ENCODE measurements around the gene KIF16B.

KIF16B gene

GRCh38 chr20:16483024-16483423, 90.2 kb downstream of the KIF16B start:
- TF ChIP-seq PATZ1 (CRISPR knock-in tag; IDR thresholded peaks at IDR 0.05; ENCODE audit: borderline replicate concordance), result no peak
- no peak for TF ChIP-seq ZNF8 (CRISPR knock-in tag; IDR thresholded peaks at IDR 0.05)
- TF ChIP-seq OSR1 (CRISPR knock-in tag; IDR thresholded peaks at IDR 0.05), result no peak
- TF ChIP-seq ARNTL (CRISPR knock-in tag; IDR thresholded peaks at IDR 0.05; ENCODE audit: borderline replicate concordance, low read depth), result no peak
- TF ChIP-seq BACH2 (CRISPR knock-in tag; IDR thresholded peaks at IDR 0.05; ENCODE audit: borderline replicate concordance), result no peak
- no peak for TF ChIP-seq CSDC2 (CRISPR knock-in tag; IDR thresholded peaks at IDR 0.05)
- no peak for TF ChIP-seq ZNF70 (CRISPR knock-in tag; IDR thresholded peaks at IDR 0.05)
- TF ChIP-seq ZNF565 (CRISPR knock-in tag; conservative IDR thresholded peaks at IDR 0.05; ENCODE audit: low read depth), result no peak
- TF ChIP-seq ZC3H10 (CRISPR knock-in tag; IDR thresholded peaks at IDR 0.05), result no peak
- TF ChIP-seq RARB (CRISPR knock-in tag; IDR thresholded peaks at IDR 0.05), result no peak
- no peak for TF ChIP-seq SNAI2 (CRISPR knock-in tag; IDR thresholded peaks at IDR 0.05)
- TF ChIP-seq ISL1 (CRISPR knock-in tag; IDR thresholded peaks at IDR 0.05), result no peak
- no peak for TF ChIP-seq CREB5 (CRISPR knock-in tag; IDR thresholded peaks at IDR 0.05; ENCODE audit: low read depth)
- TF ChIP-seq POU6F1 (CRISPR knock-in tag; IDR thresholded peaks at IDR 0.05; ENCODE audit: borderline replicate concordance, low read depth), result no peak
- no peak for TF ChIP-seq ESRRG (CRISPR knock-in tag; IDR thresholded peaks at IDR 0.05)
- TF ChIP-seq TOX (CRISPR knock-in tag; IDR thresholded peaks at IDR 0.05; ENCODE audit: borderline replicate concordance), result no peak
- TF ChIP-seq TSHZ2 (CRISPR knock-in tag; IDR thresholded peaks at IDR 0.05), result no peak
- no peak for TF ChIP-seq GLIS3 (CRISPR knock-in tag; IDR thresholded peaks at IDR 0.05)
- TF ChIP-seq ZFP30 (CRISPR knock-in tag; IDR thresholded peaks at IDR 0.05), result no peak
- TF ChIP-seq PPARA (CRISPR knock-in tag; IDR thresholded peaks at IDR 0.05; ENCODE audit: borderline replicate concordance), result no peak

GRCh38 chr20:16481977-16482376, 91.3 kb downstream of the KIF16B start:
- no peak for TF ChIP-seq ISL1 (CRISPR knock-in tag; IDR thresholded peaks at IDR 0.05)
- no peak for TF ChIP-seq CSDC2 (CRISPR knock-in tag; IDR thresholded peaks at IDR 0.05)
- TF ChIP-seq GLIS3 (CRISPR knock-in tag; IDR thresholded peaks at IDR 0.05), result no peak
- no peak for TF ChIP-seq CREB5 (CRISPR knock-in tag; IDR thresholded peaks at IDR 0.05; ENCODE audit: low read depth)
- TF ChIP-seq POU6F1 (CRISPR knock-in tag; IDR thresholded peaks at IDR 0.05; ENCODE audit: borderline replicate concordance, low read depth), result no peak
- TF ChIP-seq ARNTL (CRISPR knock-in tag; IDR thresholded peaks at IDR 0.05; ENCODE audit: borderline replicate concordance, low read depth), result no peak
- TF ChIP-seq ESRRG (CRISPR knock-in tag; IDR thresholded peaks at IDR 0.05), result no peak
- no peak for TF ChIP-seq ZNF70 (CRISPR knock-in tag; IDR thresholded peaks at IDR 0.05)
- TF ChIP-seq OSR1 (CRISPR knock-in tag; IDR thresholded peaks at IDR 0.05), result no peak
- TF ChIP-seq SNAI2 (CRISPR knock-in tag; IDR thresholded peaks at IDR 0.05), result no peak
- TF ChIP-seq TOX (CRISPR knock-in tag; IDR thresholded peaks at IDR 0.05; ENCODE audit: borderline replicate concordance), result no peak
- ATAC-seq, result no peak

More at GRCh38 chr20:16483024-16483423, 90.2 kb downstream of the KIF16B start:
- no peak for ATAC-seq

All from SK-N-SH treated with all-trans-retinoic acid at 6 μM for 48 hours (cell line).